Epithelial cell of alveolus of lung (primary cell): ENCODE data around the gene C12orf43. TPM values are rescaled to one million over a fixed set of nuclear protein-coding genes. Genes with fewer than 3 reads are reported as not detected.

Experiments
- total RNA-seq: library from RNA; depleted of rRNA; stranded (reverse); fragments of >200 nt; gene quantifications from 2 replicates; pipeline ENCODE4 v1.2.1, GENCODE V29; 2015

C12orf43 gene
- 11.8 and 14.1 TPM in 2 replicates for total RNA-seq

GRCh38 chr12:121015825-121016766, at the start of gene C12orf43:
C12orf43 (minus strand) TSS chr12:121016487; CDS start chr12:121016474, 13 bp downstream.

GRCh38 chr12:121038861-121039668, 22.8 kb upstream of the C12orf43 start, which contains the start of gene OASL:
OASL (minus strand) TSS chr12:121039246; CDS start chr12:121038971, 275 bp downstream.

GRCh38 chr12:120978296-120979219, 37.7 kb downstream of the C12orf43 start, which contains the start of gene HNF1A:
HNF1A (plus strand) TSS chr12:120978543; CDS start chr12:120978769, 226 bp downstream.

Other genes with a start within 250 kb of the C12orf43 start
- gene SPPL3, start 112.1 kb downstream of the C12orf43 start, total RNA-seq, result 8.3 and 15.3 TPM in 2 replicates
- gene HNF1A, start 37.9 kb downstream of the C12orf43 start, total RNA-seq, result not detected in 2 replicates
- gene OASL, start 22.8 kb upstream of the C12orf43 start, total RNA-seq, result 0.08 and 1.6 TPM in 2 replicates
- 0.26 TPM in 1 of 2 replicates, not detected in the other for gene P2RX7, start 116.4 kb upstream of the C12orf43 start, total RNA-seq
- gene P2RX4, start 193.6 kb upstream of the C12orf43 start, total RNA-seq, result 14.4 and 39.0 TPM in 2 replicates